HG03469 (cell line): ENCODE results near the gene HOXD4.

Source experiments
- ATAC-seq: cut with Tn5 transposase; IDR thresholded peaks from one replicate; pipeline ENCODE4 v1.9.1; 2021; ENCODE audit warnings: mild to moderate bottlenecking, moderate library complexity, moderate number of reproducible peaks; ENCODE audit not compliant: unreplicated experiment

The HOXD4 gene

GRCh38 chr2:176114120-176114929, 37.0 kb upstream of the HOXD4 start:
- ATAC-seq = no peak

GRCh38 chr2:176114930-176115625, 36.3 kb upstream of the HOXD4 start:
- no peak for ATAC-seq

GRCh38 chr2:176115883-176116813, 35.2 kb upstream of the HOXD4 start, which contains the start of gene HOXD10:
TSS of gene HOXD10 (plus strand) at chr2:176116778. CDS start at chr2:176116834, 56 bp downstream.
- no peak for ATAC-seq

GRCh38 chr2:176117162-176117822, 34.1 kb upstream of the HOXD4 start:
- no peak for ATAC-seq

GRCh38 chr2:176117823-176118371, 33.5 kb upstream of the HOXD4 start:
- ATAC-seq = no peak

- no peak for ATAC-seq
Observed at GRCh38 chr2:176118601-176119339, 32.6 kb upstream of the HOXD4 start.

- no peak for ATAC-seq
Observed at GRCh38 chr2:176120364-176121189, 30.8 kb upstream of the HOXD4 start.

GRCh38 chr2:176121190-176122051, 29.9 kb upstream of the HOXD4 start:
- ATAC-seq = no peak

- ATAC-seq = no peak
Observed at GRCh38 chr2:176122052-176122682, 29.2 kb upstream of the HOXD4 start.

- ATAC-seq = no peak
Observed at GRCh38 chr2:176122683-176123410, 28.5 kb upstream of the HOXD4 start, which contains the start of gene HOXD9. TSS of gene HOXD9 (plus strand) at chr2:176122719. CDS start at chr2:176122769, 50 bp downstream.

- ATAC-seq = no peak
Observed at GRCh38 chr2:176123411-176124109, 27.8 kb upstream of the HOXD4 start.

GRCh38 chr2:176124110-176124946, 27.0 kb upstream of the HOXD4 start:
- ATAC-seq = no peak

GRCh38 chr2:176124947-176125771, 26.2 kb upstream of the HOXD4 start:
- ATAC-seq = no peak

- no peak for ATAC-seq
Observed at GRCh38 chr2:176125772-176126054, 25.6 kb upstream of the HOXD4 start.
